ENCODE results near the gene ADGRA3. TPM values are rescaled to one million over a fixed set of nuclear protein-coding genes. Genes with fewer than 3 reads are reported as not detected.
A peak's percentile ranks its signal among the peaks of the same experiment; 100 is the strongest.

Gene ADGRA3
- total and polyA plus RNA-seq, 2 of the 13 experiments (the other 11 are each of a cell fraction or from before 2014, with no cell fraction given) = 32.2 to 40.8 TPM

DNA sequence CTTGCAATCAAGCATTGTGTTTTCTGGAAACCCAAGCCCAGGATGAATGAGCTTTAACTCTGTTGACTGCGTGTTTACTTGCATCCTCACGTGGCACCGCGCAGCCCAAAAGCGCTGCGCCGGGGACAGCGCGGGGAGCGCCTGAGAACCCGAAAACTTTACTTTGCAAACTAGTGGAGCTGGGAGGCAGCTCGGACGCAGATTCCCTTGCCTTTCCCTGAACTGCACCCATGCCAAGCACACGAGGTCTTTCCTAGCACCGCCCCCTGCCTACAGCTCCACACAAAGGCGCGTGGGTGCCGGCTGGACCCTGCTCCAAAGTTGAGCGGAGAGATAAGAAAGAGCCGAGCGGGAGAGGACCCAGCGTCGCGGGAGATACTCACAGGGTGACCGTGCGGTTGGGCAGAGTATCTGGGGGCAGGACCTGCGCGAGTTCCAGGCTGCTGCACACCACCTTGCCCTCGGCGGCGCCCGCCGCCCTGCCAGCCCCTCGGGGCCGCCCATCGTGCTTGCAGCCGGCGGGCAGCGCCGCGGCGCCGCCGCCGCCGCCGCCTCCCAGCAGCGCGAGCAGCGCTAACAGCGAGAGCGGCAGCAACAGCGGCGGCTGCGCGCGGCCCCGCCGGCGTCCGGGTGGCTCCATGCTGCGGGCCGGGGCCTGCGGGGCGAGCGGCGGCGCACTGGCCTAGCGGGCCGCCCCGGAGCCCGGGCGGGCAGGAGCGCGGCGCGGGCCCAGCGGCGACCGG is 550 bp downstream of the ADGRA3 start (continued):
- TF ChIP-seq, protein P1, sequence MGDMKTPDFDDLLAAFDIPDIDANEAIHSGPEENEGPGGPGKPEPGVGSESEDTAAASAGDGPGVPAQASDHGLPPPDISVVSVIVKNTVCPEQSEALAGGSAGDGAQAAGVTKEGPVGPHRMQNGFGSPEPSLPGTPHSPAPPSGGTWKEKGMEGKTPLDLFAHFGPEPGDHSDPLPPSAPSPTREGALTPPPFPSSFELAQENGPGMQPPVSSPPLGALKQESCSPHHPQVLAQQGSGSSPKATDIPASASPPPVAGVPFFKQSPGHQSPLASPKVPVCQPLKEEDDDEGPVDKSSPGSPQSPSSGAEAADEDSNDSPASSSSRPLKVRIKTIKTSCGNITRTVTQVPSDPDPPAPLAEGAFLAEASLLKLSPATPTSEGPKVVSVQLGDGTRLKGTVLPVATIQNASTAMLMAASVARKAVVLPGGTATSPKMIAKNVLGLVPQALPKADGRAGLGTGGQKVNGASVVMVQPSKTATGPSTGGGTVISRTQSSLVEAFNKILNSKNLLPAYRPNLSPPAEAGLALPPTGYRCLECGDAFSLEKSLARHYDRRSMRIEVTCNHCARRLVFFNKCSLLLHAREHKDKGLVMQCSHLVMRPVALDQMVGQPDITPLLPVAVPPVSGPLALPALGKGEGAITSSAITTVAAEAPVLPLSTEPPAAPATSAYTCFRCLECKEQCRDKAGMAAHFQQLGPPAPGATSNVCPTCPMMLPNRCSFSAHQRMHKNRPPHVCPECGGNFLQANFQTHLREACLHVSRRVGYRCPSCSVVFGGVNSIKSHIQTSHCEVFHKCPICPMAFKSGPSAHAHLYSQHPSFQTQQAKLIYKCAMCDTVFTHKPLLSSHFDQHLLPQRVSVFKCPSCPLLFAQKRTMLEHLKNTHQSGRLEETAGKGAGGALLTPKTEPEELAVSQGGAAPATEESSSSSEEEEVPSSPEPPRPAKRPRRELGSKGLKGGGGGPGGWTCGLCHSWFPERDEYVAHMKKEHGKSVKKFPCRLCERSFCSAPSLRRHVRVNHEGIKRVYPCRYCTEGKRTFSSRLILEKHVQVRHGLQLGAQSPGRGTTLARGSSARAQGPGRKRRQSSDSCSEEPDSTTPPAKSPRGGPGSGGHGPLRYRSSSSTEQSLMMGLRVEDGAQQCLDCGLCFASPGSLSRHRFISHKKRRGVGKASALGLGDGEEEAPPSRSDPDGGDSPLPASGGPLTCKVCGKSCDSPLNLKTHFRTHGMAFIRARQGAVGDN (CRISPR knock-in tag; IDR thresholded peaks at IDR 0.05) = peak; percentile 93
- TF ChIP-seq, protein P2, sequence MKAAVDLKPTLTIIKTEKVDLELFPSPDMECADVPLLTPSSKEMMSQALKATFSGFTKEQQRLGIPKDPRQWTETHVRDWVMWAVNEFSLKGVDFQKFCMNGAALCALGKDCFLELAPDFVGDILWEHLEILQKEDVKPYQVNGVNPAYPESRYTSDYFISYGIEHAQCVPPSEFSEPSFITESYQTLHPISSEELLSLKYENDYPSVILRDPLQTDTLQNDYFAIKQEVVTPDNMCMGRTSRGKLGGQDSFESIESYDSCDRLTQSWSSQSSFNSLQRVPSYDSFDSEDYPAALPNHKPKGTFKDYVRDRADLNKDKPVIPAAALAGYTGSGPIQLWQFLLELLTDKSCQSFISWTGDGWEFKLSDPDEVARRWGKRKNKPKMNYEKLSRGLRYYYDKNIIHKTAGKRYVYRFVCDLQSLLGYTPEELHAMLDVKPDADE (CRISPR knock-in tag; IDR thresholded peaks at IDR 0.05) = 0 out of 2 replicates have a peak, but pooled peaks have one; percentile 43
- TF ChIP-seq ZNF703 (CRISPR knock-in tag; IDR thresholded peaks at IDR 0.05; ENCODE audit: borderline replicate concordance) = no peak
- TF ChIP-seq HIVEP1 (CRISPR knock-in tag; IDR thresholded peaks at IDR 0.05) = 0 out of 2 replicates have a peak, but pooled peaks have one; percentile 54
- 0 out of 2 replicates have a peak, but pooled peaks have one; percentile 20 for TF ChIP-seq RFXAP (CRISPR knock-in tag; IDR thresholded peaks at IDR 0.05; ENCODE audit: borderline replicate concordance)
- TF ChIP-seq ZNF431 (CRISPR knock-in tag; IDR thresholded peaks at IDR 0.05; ENCODE audit: borderline replicate concordance, low read depth) = 0 out of 2 replicates have a peak, but pooled peaks have one; percentile 39
- 0 out of 2 replicates have a peak, but pooled peaks have one; percentile 44 for TF ChIP-seq ZNF12 (CRISPR knock-in tag; IDR thresholded peaks at IDR 0.05)
- TF ChIP-seq CREB1 (IDR thresholded peaks at IDR 0.05) = no peak
- peak; percentile 15 for TF ChIP-seq CREB1 (CRISPR knock-in tag; IDR thresholded peaks at IDR 0.05)
- TF ChIP-seq, protein P3, sequence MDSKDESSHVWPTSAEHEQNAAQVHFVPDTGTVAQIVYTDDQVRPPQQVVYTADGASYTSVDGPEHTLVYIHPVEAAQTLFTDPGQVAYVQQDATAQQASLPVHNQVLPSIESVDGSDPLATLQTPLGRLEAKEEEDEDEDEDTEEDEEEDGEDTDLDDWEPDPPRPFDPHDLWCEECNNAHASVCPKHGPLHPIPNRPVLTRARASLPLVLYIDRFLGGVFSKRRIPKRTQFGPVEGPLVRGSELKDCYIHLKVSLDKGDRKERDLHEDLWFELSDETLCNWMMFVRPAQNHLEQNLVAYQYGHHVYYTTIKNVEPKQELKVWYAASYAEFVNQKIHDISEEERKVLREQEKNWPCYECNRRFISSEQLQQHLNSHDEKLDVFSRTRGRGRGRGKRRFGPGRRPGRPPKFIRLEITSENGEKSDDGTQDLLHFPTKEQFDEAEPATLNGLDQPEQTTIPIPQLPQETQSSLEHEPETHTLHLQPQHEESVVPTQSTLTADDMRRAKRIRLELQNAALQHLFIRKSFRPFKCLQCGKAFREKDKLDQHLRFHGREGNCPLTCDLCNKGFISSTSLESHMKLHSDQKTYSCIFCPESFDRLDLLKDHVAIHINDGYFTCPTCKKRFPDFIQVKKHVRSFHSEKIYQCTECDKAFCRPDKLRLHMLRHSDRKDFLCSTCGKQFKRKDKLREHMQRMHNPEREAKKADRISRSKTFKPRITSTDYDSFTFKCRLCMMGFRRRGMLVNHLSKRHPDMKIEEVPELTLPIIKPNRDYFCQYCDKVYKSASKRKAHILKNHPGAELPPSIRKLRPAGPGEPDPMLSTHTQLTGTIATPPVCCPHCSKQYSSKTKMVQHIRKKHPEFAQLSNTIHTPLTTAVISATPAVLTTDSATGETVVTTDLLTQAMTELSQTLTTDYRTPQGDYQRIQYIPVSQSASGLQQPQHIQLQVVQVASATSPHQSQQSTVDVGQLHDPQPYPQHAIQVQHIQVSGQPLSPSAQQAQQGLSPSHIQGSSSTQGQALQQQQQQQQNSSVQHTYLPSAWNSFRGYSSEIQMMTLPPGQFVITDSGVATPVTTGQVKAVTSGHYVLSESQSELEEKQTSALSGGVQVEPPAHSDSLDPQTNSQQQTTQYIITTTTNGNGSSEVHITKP (CRISPR knock-in tag; IDR thresholded peaks at IDR 0.05; ENCODE audit: low read depth) = 0 out of 2 replicates have a peak, but pooled peaks have one; percentile 38
- peak; percentile 70; the same call in 1 of the 2 replicates for TF ChIP-seq ZNF709 (CRISPR knock-in tag; IDR thresholded peaks at IDR 0.05)
- TF ChIP-seq CBX5 (CRISPR knock-in tag; IDR thresholded peaks at IDR 0.05; ENCODE audit: borderline replicate concordance) = peak; percentile 34; the same call in 1 of the 2 replicates
- peak; percentile 62 for TF ChIP-seq ZNF547 (CRISPR knock-in tag; IDR thresholded peaks at IDR 0.05)
- TF ChIP-seq, protein P4, sequence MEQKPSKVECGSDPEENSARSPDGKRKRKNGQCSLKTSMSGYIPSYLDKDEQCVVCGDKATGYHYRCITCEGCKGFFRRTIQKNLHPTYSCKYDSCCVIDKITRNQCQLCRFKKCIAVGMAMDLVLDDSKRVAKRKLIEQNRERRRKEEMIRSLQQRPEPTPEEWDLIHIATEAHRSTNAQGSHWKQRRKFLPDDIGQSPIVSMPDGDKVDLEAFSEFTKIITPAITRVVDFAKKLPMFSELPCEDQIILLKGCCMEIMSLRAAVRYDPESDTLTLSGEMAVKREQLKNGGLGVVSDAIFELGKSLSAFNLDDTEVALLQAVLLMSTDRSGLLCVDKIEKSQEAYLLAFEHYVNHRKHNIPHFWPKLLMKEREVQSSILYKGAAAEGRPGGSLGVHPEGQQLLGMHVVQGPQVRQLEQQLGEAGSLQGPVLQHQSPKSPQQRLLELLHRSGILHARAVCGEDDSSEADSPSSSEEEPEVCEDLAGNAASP (CRISPR knock-in tag; IDR thresholded peaks at IDR 0.05; ENCODE audit: borderline replicate concordance) = 0 out of 2 replicates have a peak, but pooled peaks have one; percentile 25
- peak; percentile 74 for TF ChIP-seq ISL2 (CRISPR knock-in tag; IDR thresholded peaks at IDR 0.05)
- TF ChIP-seq, protein P5, sequence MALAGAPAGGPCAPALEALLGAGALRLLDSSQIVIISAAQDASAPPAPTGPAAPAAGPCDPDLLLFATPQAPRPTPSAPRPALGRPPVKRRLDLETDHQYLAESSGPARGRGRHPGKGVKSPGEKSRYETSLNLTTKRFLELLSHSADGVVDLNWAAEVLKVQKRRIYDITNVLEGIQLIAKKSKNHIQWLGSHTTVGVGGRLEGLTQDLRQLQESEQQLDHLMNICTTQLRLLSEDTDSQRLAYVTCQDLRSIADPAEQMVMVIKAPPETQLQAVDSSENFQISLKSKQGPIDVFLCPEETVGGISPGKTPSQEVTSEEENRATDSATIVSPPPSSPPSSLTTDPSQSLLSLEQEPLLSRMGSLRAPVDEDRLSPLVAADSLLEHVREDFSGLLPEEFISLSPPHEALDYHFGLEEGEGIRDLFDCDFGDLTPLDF (CRISPR knock-in tag; IDR thresholded peaks at IDR 0.05) = peak; percentile 58
